Measurements from ENCODE around the gene ME2. TPM values are rescaled to one million over a fixed set of nuclear protein-coding genes. Genes with fewer than 3 reads are reported as not detected.
A peak's percentile ranks its signal among the peaks of the same experiment; 100 is the strongest.
"Not testable (repeated sequence)": the region's sequence is repeated elsewhere in the genome, so short reads cannot be mapped to it uniquely, and the experiment has no call there.

The ME2 gene
- polyA plus RNA-seq (2011; rRNA removed) (21.9 and 44.5 TPM in 2 replicates), polyA minus RNA-seq (2011; rRNA and poly(A)+ RNA removed) (12.0 and 13.0 TPM in 2 replicates)

DNA sequence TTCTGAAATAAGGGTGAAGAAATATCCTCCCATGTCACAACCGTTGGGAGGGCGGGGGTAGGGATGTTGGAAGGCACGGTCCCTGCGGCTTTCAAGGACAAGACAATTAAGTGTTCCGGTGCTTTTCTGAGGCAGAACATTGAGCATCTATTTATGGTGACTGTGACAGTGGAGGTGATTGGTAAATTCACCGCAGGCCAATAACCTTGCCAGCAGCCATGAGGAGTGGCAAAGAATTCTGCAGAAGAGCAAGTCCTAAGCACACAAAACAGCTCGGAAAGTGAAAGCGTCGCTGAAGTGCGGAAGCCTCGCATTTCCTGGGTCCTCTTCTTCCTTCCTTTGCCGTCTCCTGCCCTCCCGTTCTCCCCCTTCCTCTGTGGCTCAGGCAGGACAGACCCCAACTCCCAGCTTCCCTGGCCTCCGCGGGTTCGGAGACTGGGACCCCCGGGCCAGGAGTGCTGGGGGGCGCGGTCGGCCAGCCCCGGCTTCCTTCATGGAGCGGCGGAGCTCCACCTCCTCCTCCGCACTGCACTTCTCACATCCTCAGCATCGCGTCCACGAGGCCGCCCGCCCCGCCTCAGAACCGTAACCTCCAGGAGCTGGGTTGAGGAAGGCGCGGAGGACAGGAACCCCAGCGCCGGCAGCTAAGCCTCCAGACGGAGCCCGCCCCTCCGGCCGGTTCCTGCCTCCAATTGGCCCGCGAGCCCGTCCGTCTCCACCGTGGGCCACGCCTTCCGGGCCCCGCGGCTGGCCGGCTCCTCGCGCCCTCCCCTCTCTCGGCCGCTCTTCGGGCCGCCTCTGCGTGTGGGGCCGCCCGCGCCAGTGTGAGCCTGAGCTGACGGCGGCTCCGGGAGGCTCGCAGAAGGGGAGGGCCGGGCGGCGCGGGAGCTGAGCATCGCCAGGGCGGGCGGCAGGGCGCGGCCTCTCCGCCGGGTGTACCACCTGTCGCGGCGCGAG, at the start of gene ME2:
TSS of gene ME2 (plus strand) at position 774 of the 957 bp plus-strand sequence. CDS start 16,703 bp downstream, outside the sequence.
- TF ChIP-seq, protein P1, sequence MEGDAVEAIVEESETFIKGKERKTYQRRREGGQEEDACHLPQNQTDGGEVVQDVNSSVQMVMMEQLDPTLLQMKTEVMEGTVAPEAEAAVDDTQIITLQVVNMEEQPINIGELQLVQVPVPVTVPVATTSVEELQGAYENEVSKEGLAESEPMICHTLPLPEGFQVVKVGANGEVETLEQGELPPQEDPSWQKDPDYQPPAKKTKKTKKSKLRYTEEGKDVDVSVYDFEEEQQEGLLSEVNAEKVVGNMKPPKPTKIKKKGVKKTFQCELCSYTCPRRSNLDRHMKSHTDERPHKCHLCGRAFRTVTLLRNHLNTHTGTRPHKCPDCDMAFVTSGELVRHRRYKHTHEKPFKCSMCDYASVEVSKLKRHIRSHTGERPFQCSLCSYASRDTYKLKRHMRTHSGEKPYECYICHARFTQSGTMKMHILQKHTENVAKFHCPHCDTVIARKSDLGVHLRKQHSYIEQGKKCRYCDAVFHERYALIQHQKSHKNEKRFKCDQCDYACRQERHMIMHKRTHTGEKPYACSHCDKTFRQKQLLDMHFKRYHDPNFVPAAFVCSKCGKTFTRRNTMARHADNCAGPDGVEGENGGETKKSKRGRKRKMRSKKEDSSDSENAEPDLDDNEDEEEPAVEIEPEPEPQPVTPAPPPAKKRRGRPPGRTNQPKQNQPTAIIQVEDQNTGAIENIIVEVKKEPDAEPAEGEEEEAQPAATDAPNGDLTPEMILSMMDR (IDR thresholded peaks at IDR 0.05; ENCODE audit: insufficient read depth, low read depth, low read length): no peak
- Histone ChIP-seq H3K27me3 (ENCODE audit: control insufficient read depth, insufficient read depth, low read length) (no peaks in the 10 kb centered on the region), H3K36me3 (ENCODE audit: control insufficient read depth, insufficient read depth, low read length) (no peaks in the 10 kb centered on the region), H3K4me3 (ENCODE audit: low read depth, low read length) (peak within 1 kb of the TSS; percentile 73)
- peak; percentile 51 for DNase-seq (ENCODE audit: low read depth)
- ChIA-PET CTCF (interaction anchor here (1.0 to 1.2 kb wide), 2 partner anchors 108 to 173 kb away, joined by 3 to 5 read pairs; no protein-coding TSS in a partner anchor), POLR2A (interaction anchor here (0.6 to 0.7 kb wide), 3 partner anchors 8 to 542 kb away, joined by 3 to 6 read pairs (median 3); no protein-coding TSS in a partner anchor)

DNA sequence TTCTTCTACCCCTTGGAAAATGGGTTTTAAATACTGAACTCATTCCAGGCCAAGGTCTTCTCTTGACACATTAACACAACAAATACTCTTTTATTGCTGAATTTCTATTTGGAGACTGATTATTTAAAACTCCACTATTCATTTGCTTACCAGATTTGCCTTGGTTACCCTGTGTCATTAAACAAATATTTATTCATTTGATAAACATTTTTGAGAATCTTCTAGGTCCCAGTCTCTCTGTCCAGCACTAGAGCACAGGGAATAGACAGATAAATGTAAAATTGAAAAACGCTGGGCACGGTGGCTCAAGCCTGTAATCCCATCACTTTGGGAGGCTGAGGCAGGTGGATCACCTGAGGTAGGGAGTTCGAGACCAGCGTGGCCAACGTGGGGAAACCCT, 49.3 kb upstream of the ME2 start:
- CTCF ChIA-PET: no interaction called here
- POLR2A ChIA-PET: no interaction called here
- Histone ChIP-seq H3K4me3 (ENCODE audit: low read depth, low read length) (no peak overlapping the region), H3K36me3 (ENCODE audit: control insufficient read depth, insufficient read depth, low read length) (no peaks in the 10 kb centered on the region), H3K27me3 (ENCODE audit: control insufficient read depth, insufficient read depth, low read length) (0 out of 2 replicates have a peak, but pooled peaks cover 2% of the 10 kb centered on the region)
- TF ChIP-seq, protein P1 (IDR thresholded peaks at IDR 0.05; ENCODE audit: insufficient read depth, low read depth, low read length): no peak
- DNase-seq (ENCODE audit: low read depth): no peak

DNA sequence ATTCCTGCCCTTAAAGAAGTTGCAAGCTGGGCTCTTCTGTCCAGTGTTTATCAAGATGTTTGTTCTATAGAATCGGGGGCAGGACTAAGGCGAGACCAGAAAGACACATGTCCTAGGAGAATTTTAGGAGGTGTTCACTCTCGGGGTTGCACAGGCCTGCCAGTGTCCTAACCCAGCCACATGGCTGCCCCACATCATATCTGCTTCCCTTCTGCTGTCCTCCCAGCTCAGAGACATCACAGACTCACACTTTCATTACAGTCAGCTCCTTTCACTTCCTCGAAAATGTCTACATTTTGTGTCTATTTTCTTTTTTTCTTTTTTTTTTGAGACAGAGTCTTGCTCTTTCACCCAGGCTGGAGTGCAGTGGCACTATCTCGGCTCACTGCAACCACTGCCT, 48.4 kb upstream of the ME2 start:
- ChIA-PET CTCF (no interaction called here), POLR2A (no interaction called here)

DNA sequence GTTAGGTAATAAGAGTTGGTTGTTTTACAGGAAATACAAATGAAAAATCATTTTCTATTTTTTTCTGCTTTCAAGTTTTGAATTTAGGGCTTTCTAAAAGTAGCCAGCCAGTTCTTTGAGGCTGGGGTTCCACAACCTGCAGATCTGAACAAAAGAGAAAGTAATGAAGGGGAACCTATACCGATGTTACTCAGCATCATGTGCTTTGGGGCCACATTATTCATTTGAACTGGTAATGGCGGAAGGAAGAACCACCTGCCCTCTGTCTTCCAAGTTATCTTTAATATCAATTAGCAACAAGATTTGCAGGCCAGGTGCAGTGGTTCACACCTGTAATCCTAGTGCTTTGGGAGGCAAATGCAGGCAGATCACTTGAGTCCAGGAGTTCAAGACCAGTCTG, 46.2 kb upstream of the ME2 start:
- TF ChIP-seq, protein P1 (IDR thresholded peaks at IDR 0.05; ENCODE audit: insufficient read depth, low read depth, low read length): no peak
- CTCF ChIA-PET: interaction anchor here (0.6 to 4.0 kb wide), 3 partner anchors 13 to 265 kb away, joined by 3 to 20 read pairs (median 4); partner anchors contain the start of gene MRO

More for the DNA sequence above, 48.4 kb upstream of the ME2 start:
- TF ChIP-seq, protein P1 (IDR thresholded peaks at IDR 0.05; ENCODE audit: insufficient read depth, low read depth, low read length): no peak
- Histone ChIP-seq H3K27me3 (ENCODE audit: control insufficient read depth, insufficient read depth, low read length) (0 out of 2 replicates have a peak, but pooled peaks cover 2% of the 10 kb centered on the region), H3K4me3 (ENCODE audit: low read depth, low read length) (no peak overlapping the region), H3K36me3 (ENCODE audit: control insufficient read depth, insufficient read depth, low read length) (no peaks in the 10 kb centered on the region)
- no peak for DNase-seq (ENCODE audit: low read depth)

DNA sequence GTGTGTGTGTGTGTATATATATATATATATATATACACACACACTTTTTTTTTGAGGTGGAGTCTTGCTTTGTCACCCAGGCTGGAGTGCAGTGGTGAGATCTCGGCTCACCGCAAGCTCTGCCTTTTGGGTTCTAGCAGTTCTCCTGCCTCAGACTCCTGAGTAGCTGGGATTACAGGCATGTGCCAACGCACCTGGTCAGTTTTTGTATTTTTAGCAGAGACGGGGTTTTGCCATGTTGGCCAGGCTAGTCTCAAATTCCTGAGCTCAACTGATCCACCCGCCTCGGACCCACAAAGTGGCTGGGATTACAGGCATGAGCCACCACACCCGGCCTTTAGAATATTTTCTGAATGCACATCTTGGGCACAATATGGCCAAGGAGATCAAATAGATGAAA, 45.4 kb upstream of the ME2 start:
- H3K36me3 ChIP-seq (ENCODE audit: control insufficient read depth, insufficient read depth, low read length); DNase-seq (ENCODE audit: low read depth); H3K27me3 ChIP-seq (ENCODE audit: control insufficient read depth, insufficient read depth, low read length); H3K4me3 ChIP-seq (ENCODE audit: low read depth, low read length); POLR2A ChIA-PET: not testable (repeated sequence)
- CTCF ChIA-PET: interaction anchor here (0.7 to 4.0 kb wide), 3 partner anchors 14 to 39 kb away, joined by 3 to 20 read pairs (median 3); partner anchors contain the start of gene MRO

More for the DNA sequence above, 46.2 kb upstream of the ME2 start:
- DNase-seq (ENCODE audit: low read depth): no peak
- Histone ChIP-seq H3K4me3 (ENCODE audit: low read depth, low read length) (no peak overlapping the region), H3K27me3 (ENCODE audit: control insufficient read depth, insufficient read depth, low read length) (0 out of 2 replicates have a peak, but pooled peaks cover 2% of the 10 kb centered on the region), H3K36me3 (ENCODE audit: control insufficient read depth, insufficient read depth, low read length) (no peaks in the 10 kb centered on the region)
- POLR2A ChIA-PET: no interaction called here

All from BJ (cell line).